ENCODE results near the gene GNAT3.

Gene GNAT3

DNA sequence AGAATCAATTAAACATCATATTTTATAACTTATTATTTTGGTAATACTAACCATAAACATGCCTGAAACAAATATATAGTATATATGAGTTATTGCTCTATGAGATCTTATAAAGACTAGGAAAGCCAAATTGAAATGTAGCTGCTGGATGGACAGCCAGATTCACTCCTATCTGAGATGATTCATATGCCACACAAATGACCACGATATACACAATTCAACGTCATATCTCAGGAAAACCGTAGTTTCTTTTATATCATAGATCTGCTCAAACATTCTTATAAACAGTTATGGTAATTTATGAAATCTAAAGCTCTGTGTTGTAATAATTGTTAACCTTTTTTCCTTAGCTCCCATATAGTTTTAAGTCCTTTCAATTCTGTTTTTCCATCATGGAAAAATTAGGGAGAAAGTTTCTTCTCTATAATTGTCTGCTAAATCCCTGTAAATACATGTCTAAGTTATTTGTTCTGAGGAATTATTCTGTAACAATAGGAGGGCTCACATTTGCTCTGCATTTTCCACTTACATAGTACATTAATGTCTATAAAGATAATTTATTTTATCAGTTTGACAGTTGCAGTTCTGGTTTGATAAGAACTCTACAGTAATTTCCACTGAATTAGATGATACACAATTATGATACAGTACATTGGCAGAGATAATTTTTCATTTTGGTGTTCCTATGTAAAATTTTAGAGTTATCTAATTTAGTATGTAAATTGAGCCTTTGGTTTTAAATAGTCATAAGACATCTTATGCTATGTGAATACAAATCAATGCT is 42.7 kb downstream of the GNAT3 start:
- no peak overlapping the region for H3K27ac ChIP-seq (ENCODE audit: low read depth, low read length)
- no peak overlapping the region for H2BK12ac ChIP-seq (ENCODE audit: low read length)
- H2AFZ ChIP-seq (ENCODE audit: insufficient read depth, low read length, poor library complexity) = no peak overlapping the region
- no peaks in the 10 kb centered on the region for H3K9me3 ChIP-seq (ENCODE audit: insufficient read depth, low read depth, low read length)
- no peak overlapping the region for H3K23ac ChIP-seq (ENCODE audit: low read length)
- H3K79me2 ChIP-seq (ENCODE audit: control insufficient read depth, insufficient read depth, low read length, poor library complexity) = no peaks in the 10 kb centered on the region
- H3K4me2 ChIP-seq (ENCODE audit: low read length) = no peak overlapping the region
- no peaks in the 10 kb centered on the region for H3K27me3 ChIP-seq (ENCODE audit: insufficient read depth, low read length)
- H3K4me3 ChIP-seq (ENCODE audit: low read depth, low read length) = no peak overlapping the region
- no peak for DNase-seq
- no peak overlapping the region for H3K4ac ChIP-seq (ENCODE audit: low read depth, low read length)
- no peak overlapping the region for H4K12ac ChIP-seq (ENCODE audit: low read depth, low read length)
- no CpG with 5 or more reads among the region's 3 CpGs for WGBS (ENCODE audit: extremely low coverage, insufficient coverage, insufficient read length)
- no peak overlapping the region for H2BK5ac ChIP-seq (ENCODE audit: low read depth, low read length, poor library complexity)
- peaks cover 4% of the 10 kb centered on the region for H3K79me1 ChIP-seq (ENCODE audit: low read length)
- H3K4me1 ChIP-seq (ENCODE audit: control insufficient read depth in 1 of 2, insufficient read depth in 2 of 2, low read length in 2 of 2) = peaks cover 2% of the 10 kb centered on the region in 2 experiments
- H3K9ac ChIP-seq (ENCODE audit: low read length) = no peak overlapping the region
- H3K36me3 ChIP-seq (ENCODE audit: control insufficient read depth in 1 of 2, insufficient read depth in 2 of 2, low read length in 2 of 2) = no peaks in the 10 kb centered on the region
- H2AK5ac ChIP-seq (ENCODE audit: low read length) = no peak overlapping the region
- H3K18ac ChIP-seq (ENCODE audit: low read length) = no peak overlapping the region
- no peak overlapping the region for H3K14ac ChIP-seq (ENCODE audit: low read length)
- no peak overlapping the region for H4K91ac ChIP-seq (ENCODE audit: low read depth, low read length)
- H4K8ac ChIP-seq (ENCODE audit: low read depth, low read length) = no peak overlapping the region
- H2BK120ac ChIP-seq (ENCODE audit: insufficient read depth, low read length, poor library complexity) = no peak overlapping the region

DNA sequence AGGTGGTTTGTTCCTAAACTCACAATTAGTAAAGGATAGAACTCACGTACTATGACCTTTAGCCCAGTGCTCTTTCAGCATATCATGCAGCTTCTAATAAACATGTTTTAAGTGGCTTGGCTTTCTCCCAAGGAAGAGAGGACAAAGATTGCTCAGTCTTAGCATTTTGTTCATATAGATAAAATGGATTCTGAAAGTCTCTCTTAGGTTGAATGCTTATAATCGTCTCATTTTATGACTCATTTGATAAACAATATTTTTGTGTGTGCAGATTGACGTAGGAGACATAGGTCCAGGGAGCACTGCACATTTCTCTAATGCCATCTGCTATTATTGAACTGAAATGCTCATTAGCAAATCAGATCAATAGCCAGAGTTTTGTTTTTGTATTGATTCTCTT is 44.8 kb downstream of the GNAT3 start:
- Histone ChIP-seq H3K4me2 (ENCODE audit: low read length) (no peak overlapping the region), H4K91ac (ENCODE audit: low read depth, low read length) (no peak overlapping the region), H4K12ac (ENCODE audit: low read depth, low read length) (no peak overlapping the region), H2BK12ac (ENCODE audit: low read length) (no peak overlapping the region), H2AK5ac (ENCODE audit: low read length) (no peak overlapping the region), H4K8ac (ENCODE audit: low read depth, low read length) (no peak overlapping the region), H3K79me1 (ENCODE audit: low read length) (no peaks in the 10 kb centered on the region), H2AFZ (ENCODE audit: insufficient read depth, low read length, poor library complexity) (no peak overlapping the region), H2BK120ac (ENCODE audit: insufficient read depth, low read length, poor library complexity) (no peak overlapping the region), H3K27me3 (ENCODE audit: insufficient read depth, low read length) (no peaks in the 10 kb centered on the region), H3K18ac (ENCODE audit: low read length) (no peak overlapping the region), H3K4me1 (ENCODE audit: control insufficient read depth in 1 of 2, insufficient read depth in 2 of 2, low read length in 2 of 2) (peaks cover 0 to under 1% of the 10 kb centered on the region in 2 experiments), H3K23ac (ENCODE audit: low read length) (no peak overlapping the region), H3K36me3 (ENCODE audit: control insufficient read depth in 1 of 2, insufficient read depth in 2 of 2, low read length in 2 of 2) (no peaks in the 10 kb centered on the region), H3K9me3 (ENCODE audit: insufficient read depth, low read depth, low read length) (no peaks in the 10 kb centered on the region), H3K27ac (ENCODE audit: low read depth, low read length) (no peak overlapping the region), H3K4ac (ENCODE audit: low read depth, low read length) (no peak overlapping the region), H3K14ac (ENCODE audit: low read length) (no peak overlapping the region), H3K79me2 (ENCODE audit: control insufficient read depth, insufficient read depth, low read length, poor library complexity) (no peaks in the 10 kb centered on the region), H3K9ac (ENCODE audit: low read length) (no peak overlapping the region), H2BK5ac (ENCODE audit: low read depth, low read length, poor library complexity) (no peak overlapping the region), H3K4me3 (ENCODE audit: low read depth, low read length) (no peak overlapping the region)
- WGBS (ENCODE audit: extremely low coverage, insufficient coverage, insufficient read length) = no CpG with 5 or more reads among the region's 3 CpGs
- DNase-seq = no peak

DNA sequence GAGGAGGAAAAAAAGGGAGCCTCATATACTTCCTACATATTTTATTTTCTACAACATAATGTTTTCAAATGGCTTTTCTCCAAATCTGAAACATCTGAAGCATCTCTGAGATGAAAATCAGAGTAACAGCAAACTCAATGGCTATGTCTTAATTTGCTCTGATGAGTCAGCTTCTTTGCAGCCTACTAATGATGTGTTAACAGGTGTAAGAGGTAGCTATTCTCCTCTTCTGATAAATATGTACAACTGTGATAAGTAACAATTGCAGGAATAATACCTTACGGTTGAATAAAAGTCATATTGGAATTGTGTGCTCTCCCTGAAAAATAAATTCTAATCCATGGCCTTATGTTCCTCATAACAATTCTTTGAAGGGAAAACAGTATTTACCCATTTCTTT is 45.2 kb downstream of the GNAT3 start:
- Histone ChIP-seq H2AFZ (ENCODE audit: insufficient read depth, low read length, poor library complexity) (no peak overlapping the region), H3K4ac (ENCODE audit: low read depth, low read length) (no peak overlapping the region), H3K79me1 (ENCODE audit: low read length) (no peaks in the 10 kb centered on the region), H3K9ac (ENCODE audit: low read length) (no peak overlapping the region), H2BK120ac (ENCODE audit: insufficient read depth, low read length, poor library complexity) (no peak overlapping the region), H3K23ac (ENCODE audit: low read length) (no peak overlapping the region), H4K8ac (ENCODE audit: low read depth, low read length) (no peak overlapping the region), H3K36me3 (ENCODE audit: control insufficient read depth in 1 of 2, insufficient read depth in 2 of 2, low read length in 2 of 2) (no peaks in the 10 kb centered on the region), H3K4me2 (ENCODE audit: low read length) (no peak overlapping the region), H2AK5ac (ENCODE audit: low read length) (no peak overlapping the region), H4K12ac (ENCODE audit: low read depth, low read length) (no peak overlapping the region), H2BK5ac (ENCODE audit: low read depth, low read length, poor library complexity) (no peak overlapping the region), H3K4me3 (ENCODE audit: low read depth, low read length) (no peak overlapping the region), H3K4me1 (ENCODE audit: control insufficient read depth in 1 of 2, insufficient read depth in 2 of 2, low read length in 2 of 2) (no peaks in the 10 kb centered on the region), H2BK12ac (ENCODE audit: low read length) (no peak overlapping the region), H3K27me3 (ENCODE audit: insufficient read depth, low read length) (no peaks in the 10 kb centered on the region), H3K9me3 (ENCODE audit: insufficient read depth, low read depth, low read length) (no peaks in the 10 kb centered on the region), H3K27ac (ENCODE audit: low read depth, low read length) (no peak overlapping the region), H3K14ac (ENCODE audit: low read length) (no peak overlapping the region), H3K18ac (ENCODE audit: low read length) (no peak overlapping the region), H3K79me2 (ENCODE audit: control insufficient read depth, insufficient read depth, low read length, poor library complexity) (no peaks in the 10 kb centered on the region), H4K91ac (ENCODE audit: low read depth, low read length) (no peak overlapping the region)
- no CpG with 5 or more reads among the region's 1 CpG for WGBS (ENCODE audit: extremely low coverage, insufficient coverage, insufficient read length)
- peak in 1 of 2 donors; percentile 26 for DNase-seq

DNA sequence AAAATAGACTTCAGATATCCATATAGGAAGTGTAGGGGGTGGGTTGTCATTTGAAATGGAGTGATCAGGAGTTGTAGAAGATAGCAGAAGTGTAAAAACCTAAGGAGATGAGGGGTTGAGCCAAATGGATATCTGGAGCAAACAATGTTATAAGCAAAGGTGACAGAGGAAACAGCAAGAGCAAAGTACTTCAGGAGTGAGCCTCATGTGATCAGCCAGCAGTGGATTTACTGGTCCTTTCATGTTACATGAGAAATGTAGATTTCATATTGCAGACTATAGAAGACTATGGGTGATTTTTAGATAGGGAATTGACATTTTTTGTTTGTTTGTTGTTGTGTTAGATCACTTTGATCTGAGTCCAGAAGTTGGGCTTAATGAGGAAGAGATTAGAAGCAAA is 47.7 kb downstream of the GNAT3 start:
- H3K36me3 ChIP-seq (ENCODE audit: control insufficient read depth in 1 of 2, insufficient read depth in 2 of 2, low read length in 2 of 2) = no peaks in the 10 kb centered on the region
- H3K79me2 ChIP-seq (ENCODE audit: control insufficient read depth, insufficient read depth, low read length, poor library complexity) = no peaks in the 10 kb centered on the region
- no peak overlapping the region for H3K9ac ChIP-seq (ENCODE audit: low read length)
- H2BK5ac ChIP-seq (ENCODE audit: low read depth, low read length, poor library complexity) = no peak overlapping the region
- H4K12ac ChIP-seq (ENCODE audit: low read depth, low read length) = no peak overlapping the region
- no peak overlapping the region for H3K27ac ChIP-seq (ENCODE audit: low read depth, low read length)
- no peak for DNase-seq
- H3K9me3 ChIP-seq (ENCODE audit: insufficient read depth, low read depth, low read length) = no peaks in the 10 kb centered on the region
- no peak overlapping the region for H3K4me2 ChIP-seq (ENCODE audit: low read length)
- H3K4ac ChIP-seq (ENCODE audit: low read depth, low read length) = no peak overlapping the region
- no peak overlapping the region for H3K14ac ChIP-seq (ENCODE audit: low read length)
- no peak overlapping the region for H2BK12ac ChIP-seq (ENCODE audit: low read length)
- H2AK5ac ChIP-seq (ENCODE audit: low read length) = no peak overlapping the region
- no peak overlapping the region for H4K8ac ChIP-seq (ENCODE audit: low read depth, low read length)
- H4K91ac ChIP-seq (ENCODE audit: low read depth, low read length) = no peak overlapping the region
- no peak overlapping the region for H3K4me3 ChIP-seq (ENCODE audit: low read depth, low read length)
- no peaks in the 10 kb centered on the region for H3K79me1 ChIP-seq (ENCODE audit: low read length)
- H2BK120ac ChIP-seq (ENCODE audit: insufficient read depth, low read length, poor library complexity) = no peak overlapping the region
- H3K23ac ChIP-seq (ENCODE audit: low read length) = no peak overlapping the region
- H3K18ac ChIP-seq (ENCODE audit: low read length) = no peak overlapping the region
- H2AFZ ChIP-seq (ENCODE audit: insufficient read depth, low read length, poor library complexity) = no peak overlapping the region
- no peaks in the 10 kb centered on the region for H3K4me1 ChIP-seq (ENCODE audit: control insufficient read depth in 1 of 2, insufficient read depth in 2 of 2, low read length in 2 of 2)
- no peaks in the 10 kb centered on the region for H3K27me3 ChIP-seq (ENCODE audit: insufficient read depth, low read length)
